ENCODE results near the gene ABCA4.

DNA sequence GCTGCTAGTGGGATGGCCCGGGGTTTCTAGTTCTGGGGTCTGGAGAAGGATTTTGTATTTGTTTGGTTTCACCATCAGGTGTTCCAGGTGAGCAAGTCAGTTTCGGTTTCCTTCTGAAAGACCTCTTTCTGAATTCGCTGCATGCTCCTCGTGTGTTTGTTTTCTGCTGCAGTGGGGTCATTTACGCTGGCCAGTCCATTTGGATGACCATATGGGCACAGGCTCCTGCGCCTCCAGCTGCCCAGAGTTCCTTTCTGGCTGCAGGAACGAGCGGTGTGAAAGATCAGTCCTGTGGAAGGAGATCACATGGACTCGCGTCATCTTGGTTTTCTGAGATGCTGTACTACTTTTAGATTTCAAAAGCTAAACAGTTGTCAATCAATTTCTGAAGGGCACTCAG lies 128.0 kb downstream of the ABCA4 start:
- TF ChIP-seq POLR2A (IDR thresholded peaks at IDR 0.05) (no peak), CTCF (IDR thresholded peaks at IDR 0.05) (no peak)
